ENCODE results near the gene PRSS27.
"Not testable (repeated sequence)": the region's sequence is repeated elsewhere in the genome, so short reads cannot be mapped to it uniquely, and the experiment has no call there.

PRSS27 gene

DNA sequence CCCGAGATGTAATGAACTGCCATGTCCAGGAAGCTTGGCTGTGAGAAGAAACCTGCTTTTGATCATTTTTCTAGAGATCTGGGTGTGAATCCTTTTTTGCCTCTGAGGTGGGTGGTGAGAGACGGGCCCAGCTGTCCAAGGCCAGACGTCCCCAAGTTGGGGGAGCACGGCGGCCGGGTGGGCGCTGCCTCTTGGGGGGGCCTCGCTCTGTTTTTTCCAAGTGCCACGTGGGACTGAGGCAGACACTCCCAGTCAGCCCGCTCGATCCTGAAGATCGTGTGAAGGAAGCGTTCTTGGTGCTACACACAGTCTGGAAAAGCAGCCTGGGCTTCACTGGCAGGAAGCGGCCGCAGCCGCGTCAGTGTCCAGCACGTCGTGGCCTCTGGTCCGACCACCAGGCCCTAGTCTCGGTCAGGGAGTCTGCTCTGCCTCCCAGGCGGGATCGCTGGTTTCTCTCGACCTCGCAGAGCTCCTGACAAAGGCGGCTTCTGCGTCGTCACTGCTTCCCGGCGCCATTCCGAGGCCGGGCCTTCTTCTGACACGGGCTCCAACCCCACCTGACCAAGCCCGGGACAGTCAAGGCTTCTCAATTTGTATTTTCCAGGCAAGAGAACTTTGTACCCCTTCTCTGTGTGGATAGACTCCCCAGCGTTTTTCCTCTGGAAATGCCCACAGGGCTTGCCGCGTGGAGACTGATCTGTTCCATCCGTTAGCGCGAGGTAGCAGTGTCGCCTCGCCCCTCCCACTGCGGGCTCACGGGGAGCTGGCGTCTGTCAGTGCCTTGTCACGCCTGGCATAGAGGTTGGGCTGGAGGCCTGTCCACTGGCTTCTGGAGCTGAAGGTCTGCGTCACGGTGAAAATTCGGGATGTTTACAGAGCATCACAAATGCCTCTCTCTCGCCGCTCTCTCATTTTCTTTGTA lies 12.4 kb downstream of the PRSS27 start:
- no peak for DNase-seq

DNA sequence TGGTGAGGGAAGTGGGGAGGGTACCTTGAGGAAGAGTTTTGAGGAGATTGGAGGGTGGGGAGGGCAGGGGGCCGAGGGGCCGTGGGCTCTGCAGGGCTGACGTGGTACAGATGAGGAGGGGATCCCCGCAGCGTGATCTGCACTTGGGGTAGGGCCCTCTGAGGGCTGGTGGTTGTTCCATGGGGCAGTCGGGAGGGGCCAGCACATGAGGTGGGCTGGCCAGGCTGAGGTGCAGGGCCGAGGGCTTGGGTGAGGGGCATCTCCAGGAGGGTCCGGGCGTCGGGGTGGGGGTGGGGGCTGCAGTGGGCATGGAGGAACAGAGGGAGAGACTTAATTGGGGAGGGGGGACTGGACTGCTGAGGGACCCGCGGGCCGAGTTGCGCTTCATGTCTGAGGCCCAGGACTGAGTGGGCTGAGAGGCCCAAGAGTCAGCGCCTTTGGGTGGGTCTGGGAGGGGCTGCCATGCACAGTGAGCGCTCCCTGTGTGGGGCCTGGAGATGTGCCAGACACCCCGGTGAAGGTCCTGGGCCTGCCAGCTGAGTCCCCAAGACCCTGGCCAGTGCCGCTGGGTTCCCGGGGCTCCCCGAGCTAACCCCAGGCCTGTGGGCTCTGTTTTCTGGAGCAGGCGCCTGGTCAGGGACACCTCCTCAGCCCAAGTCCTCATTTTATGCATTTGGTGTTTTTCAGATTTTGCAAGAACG lies 13.3 kb downstream of the PRSS27 start:
- no peak for DNase-seq

- DNase-seq = no peak
Observed at GRCh38 chr16:2706085-2706484, 13.9 kb downstream of the PRSS27 start.

DNA sequence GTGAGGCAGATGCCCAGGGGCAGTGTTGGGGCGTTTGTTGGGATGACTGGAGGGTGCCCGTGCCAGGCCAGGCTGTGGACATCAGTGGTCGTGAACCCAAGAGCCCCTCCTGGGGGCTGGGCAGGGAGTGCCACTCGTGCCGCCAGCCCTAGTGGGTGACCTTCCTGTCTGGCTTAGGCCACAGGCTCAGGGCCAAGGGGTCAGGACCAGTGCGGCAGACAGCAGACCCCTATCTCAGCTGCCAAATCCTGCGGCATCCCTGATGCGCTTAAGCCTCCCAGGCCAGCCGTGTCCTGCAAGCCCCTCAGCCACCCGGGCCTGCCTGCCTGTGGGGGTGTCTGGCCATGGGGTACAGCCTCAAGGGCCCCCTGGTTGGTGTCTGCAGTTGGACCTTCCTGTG lies 14.7 kb downstream of the PRSS27 start:
- no peak for DNase-seq

DNA sequence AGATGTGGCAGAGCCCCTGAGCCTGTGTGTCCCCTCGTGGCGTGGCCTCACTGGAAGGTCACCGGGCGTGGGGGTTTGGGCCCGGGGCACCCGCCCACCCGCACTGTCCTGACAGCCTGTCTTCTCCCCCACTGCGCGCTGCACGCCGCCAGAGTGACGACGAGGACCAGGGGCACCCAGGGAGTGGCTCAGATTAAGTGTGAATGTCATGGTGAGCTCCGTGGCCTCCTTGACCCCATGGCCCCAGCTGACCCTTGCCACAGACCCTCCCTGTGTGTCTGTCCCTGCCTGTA lies 15.1 kb downstream of the PRSS27 start:
- DNase-seq = no peak

DNA sequence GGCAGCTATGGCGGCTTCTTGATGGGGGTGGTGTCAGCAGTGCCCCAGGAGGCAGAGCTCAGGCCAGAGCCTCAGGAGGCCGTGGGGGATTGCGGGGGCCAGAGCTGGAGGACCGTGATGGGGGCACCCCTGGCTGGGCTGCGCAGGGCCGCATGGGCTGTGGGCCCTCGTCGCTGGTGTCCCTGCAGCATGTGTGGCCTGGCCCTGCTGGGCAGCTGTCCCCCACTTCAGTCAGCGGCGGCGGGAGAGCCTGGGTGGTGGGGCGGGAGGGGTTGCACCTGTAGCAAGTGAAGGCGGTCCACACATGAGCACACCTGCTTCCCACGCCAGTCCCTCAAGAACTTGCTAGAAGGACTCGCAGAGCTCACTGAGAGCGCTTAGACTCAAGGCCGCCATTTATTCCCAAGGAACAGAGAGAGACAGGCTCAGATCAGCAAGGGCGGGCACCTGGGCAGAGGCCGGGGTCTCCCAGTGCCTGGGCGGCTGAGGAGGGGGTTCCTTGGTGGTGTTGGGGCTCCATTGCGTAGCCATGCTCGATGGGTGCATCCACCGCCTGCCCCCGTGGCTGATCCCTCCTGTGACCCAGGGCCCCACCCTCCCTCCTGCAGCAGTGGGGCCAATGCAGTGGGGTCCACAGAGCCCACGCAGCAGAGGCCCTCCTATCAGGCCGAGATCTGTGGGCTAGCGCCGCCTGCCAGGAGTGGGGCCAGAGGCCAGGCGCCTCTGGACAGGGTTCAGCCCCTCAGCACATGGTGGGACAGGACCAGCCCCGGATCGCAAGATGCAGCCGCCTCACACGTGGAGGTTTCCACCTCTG lies 15.7 kb downstream of the PRSS27 start:
- DNase-seq = no peak

DNA sequence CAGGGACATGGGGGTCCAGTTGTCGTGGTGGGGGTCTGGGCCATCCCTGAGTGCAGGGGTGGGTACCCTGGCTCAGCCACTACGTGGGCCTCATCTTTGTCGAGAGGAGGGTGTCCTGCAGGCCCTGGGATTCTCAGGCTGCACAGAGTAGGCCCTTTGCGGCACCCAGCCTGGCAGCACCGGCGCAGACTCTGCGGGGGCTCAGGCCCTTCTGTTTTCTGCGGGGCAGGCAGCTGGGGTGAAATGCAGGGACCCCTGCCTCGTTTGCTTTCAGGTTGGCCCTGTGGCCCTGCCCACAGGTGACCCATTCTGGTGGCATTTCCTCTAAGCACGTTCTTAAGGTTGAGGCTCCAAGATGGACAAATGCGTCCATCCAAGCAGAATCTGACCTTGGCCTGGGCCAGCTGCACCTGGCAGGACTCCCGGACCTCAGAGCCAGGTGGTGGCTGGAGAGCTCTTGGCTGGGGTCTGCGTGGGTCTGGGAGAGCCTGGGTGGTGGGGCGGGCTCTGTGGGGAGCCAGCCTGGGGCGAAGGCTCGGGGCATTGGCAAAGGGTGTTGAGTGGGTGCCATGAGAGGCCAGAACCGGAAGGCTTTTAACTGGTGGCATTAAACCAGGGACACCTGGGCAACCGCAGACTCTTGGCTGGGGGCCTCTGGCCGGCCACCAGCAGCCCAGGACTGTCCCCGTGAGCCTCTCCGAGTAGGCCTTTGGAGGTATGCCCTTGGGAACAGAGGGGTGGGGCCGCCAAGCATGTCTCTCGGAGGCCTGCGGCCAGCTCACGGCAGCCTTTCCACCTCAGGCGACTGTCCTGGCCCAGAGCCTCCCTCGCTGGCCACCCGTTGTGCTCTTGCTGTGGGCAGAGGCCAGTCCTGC lies 16.9 kb downstream of the PRSS27 start:
- DNase-seq = no peak

DNA sequence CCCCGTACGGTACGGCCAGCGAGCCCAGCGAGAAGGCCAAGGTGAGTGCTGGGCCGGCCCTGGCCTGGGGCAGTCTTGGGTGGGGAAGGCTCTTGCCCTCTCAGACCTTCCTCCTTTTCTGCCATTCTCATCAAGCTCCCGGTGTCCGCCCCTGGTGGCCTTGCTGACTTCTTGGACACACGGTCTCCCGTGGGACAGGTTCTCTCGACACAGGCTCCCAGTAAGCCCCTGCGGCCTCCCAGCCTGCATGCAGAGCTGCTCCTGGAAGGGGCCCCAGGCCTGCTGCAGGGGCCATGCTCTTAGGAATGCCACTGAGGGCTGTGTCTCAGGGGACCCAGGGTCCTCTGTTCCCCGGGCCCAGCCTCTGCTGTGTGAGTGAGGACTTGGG lies 17.6 kb downstream of the PRSS27 start:
- no peak for DNase-seq

- no peak for DNase-seq
Observed at GRCh38 chr16:2701713-2702437, 18.1 kb downstream of the PRSS27 start.

DNA sequence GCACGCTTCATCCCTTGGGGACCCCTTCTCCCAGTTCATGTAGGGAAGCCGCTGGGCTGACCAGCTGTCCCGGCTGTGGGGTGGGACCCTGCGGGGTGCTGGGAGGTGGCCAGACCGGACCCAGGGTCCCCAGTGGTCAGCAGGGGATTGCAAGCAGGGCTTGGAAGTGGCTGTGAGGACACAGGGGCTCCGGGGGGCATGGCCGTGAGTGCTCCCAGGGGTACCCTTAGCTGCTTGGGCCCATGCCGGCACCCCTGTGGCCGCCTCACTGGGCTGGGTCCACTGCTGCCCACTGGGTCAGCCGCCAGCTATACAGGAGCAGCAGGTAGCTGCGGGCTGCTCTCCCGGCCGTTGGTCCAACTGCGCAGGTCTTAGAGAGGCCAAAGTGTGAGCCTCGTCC lies 18.8 kb downstream of the PRSS27 start:
- no peak for DNase-seq

DNA sequence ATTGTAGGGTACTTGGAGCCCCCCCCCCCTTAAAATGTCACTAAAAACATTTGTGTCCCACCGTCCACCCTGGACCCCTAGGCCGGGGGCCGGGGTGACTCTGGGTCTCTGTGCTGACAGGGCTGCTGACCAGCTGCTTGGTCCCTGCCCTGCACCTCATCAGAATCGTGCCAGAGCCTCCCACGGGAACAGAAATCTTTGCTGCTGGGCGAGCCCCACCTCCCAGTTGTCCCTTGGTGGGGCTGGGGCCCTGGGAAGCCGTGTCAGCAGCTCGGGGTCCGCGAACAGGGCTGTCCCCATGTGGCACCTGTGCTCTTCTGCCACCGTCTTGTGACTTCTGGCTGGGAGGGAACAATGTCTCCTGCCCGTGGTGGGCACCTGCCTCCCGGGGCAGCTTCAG lies 19.2 kb downstream of the PRSS27 start:
- no peak for DNase-seq

DNA sequence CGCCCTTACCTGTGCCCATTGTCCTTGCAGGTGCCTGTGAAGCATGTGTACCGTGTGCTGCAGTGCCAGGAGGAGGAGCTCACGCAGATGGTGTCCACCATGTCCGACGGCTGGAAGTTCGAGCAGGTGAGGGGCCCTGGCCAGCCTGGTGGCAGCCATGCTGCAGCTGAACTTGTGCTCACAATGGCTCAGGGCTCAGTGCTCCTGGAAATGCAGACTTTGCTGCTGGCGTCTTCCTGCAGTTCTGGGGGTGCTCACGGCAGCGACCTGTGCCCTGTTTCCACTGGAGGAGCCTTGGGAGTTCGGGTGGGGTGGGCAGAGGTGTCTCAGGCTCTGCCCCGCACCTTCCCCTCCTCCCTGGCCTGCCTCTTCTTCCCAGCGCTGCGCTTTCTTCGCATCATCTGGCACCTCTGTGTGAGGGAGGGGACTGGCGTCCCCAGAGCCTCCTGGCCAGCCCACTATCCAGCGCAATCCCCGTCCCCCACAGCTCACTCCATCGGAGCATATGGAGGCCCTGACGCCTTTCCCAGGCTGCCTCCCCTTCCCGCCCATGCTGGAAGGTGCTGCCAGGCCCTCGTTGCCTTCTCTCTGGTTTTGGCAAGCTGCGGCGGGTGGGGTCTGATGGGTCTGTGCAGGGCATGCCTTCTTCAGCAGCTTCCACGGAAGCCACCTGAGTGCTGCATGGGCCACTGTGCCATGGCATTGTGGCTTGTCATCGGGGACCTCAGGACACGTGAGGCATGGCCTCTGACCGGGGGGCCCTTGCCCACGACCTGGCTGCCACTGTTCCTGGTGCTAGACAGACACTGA lies 20.0 kb downstream of the PRSS27 start:
- no peak for DNase-seq

DNA sequence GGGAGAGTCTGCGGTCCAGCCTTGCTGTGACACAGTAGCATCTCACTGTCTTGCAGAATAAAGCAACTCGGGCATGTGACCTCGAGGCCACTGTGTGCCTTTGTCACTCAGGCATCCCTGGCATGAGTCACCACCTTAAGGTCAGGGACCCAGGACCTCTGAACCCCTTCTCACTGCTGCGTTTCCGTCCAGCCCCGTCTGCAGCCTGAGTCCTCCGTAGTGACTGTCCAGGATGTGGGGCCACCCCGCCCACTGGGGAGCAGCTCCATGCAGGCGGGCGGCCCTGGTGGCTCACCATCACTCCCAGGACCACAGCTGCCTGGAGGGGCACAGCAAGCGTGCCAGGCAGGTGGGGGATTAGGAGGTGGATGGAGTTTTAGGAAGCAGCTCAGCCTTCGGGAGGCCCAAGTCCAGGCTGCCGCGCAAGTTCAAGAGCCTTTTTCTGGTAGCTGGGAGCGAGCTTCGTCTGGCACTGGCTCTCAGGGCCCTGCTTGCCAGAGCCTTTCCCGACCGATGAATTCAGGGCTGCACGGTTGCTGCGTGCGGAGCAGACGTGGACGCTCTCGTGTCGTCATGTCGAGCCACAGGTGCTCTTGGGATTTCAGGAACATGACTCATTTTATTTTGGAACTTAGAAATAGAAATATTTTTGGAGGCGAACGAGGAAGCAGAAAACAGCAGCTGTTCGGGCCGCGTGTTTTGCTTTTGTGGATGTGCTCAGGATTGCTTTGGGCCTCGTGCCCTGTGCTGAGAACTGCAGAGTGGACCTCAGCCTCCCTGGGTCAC lies 20.9 kb downstream of the PRSS27 start:
- no peak for DNase-seq

DNA sequence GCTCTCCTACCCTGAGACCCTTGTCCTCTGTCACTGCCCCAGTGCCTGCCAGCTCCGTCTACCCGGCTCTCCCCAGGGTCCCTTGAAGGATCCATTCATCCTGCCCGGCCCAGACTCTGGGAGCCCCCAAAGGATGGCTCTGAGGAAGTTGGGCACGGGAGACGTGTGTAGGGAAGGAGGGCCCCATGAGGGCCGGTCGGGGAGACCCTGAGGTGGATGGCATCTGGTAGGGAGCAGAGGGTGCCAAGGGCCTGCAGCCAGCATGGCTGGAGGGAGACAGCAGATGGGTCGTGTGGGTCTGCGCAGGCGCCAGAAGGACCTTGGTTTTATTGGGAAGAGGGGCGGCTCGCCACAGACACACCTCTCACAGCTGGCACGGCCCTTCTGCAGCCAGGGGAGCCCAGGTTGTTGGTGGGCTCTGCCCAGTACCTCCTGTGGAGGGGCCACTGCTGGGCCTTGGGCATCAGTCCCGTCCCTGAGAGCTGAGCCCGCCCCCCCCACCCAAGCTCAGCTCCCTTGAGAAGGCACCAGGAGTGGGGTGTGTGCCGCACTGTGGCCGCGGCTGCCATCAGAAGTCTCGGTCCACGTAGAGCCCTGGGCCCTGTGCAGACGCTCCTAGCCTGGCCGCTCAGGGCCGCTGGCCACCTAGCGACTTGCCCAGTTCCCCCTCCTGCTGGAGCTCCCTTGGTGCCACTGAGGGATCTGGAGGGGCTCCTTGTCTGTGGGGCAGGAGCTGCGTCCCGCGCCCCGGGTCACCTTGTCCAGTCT lies 21.7 kb downstream of the PRSS27 start:
- DNase-seq = no peak

- no peak for DNase-seq
Observed at GRCh38 chr16:2697401-2697948, 22.5 kb downstream of the PRSS27 start.

DNA sequence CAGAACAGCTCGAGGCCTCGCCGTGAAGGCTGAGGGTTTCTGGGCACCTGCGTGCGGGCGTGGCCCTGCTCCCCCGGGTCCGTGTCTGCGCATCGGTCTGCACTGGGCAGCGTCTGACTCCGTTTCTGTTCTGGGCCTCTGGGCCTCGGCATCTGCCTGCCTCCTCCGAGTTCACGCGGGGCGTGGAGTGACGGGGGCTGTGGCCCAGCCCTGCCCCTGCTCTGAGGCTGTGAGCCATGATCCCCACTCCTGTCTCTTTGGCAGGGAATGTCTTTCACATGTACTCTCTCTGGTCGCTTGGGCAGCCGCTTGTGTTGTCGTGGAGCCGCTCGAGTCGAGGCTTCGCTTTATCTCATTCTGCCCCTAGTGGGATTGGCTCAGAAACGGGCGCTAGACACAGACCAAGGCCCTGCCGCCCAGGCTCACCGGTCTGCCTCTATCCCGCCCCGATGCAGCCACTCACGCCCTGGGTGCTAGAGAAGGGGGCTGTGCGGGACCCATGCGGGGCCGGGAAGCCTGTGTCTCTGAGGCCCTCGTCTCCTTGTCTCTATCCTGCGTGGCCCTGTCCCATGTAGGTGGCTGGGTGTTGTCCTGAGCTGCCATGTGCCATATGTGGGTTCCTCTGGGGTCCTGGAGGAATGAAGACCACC lies 23.3 kb downstream of the PRSS27 start:
- DNase-seq = not testable (repeated sequence)

DNA sequence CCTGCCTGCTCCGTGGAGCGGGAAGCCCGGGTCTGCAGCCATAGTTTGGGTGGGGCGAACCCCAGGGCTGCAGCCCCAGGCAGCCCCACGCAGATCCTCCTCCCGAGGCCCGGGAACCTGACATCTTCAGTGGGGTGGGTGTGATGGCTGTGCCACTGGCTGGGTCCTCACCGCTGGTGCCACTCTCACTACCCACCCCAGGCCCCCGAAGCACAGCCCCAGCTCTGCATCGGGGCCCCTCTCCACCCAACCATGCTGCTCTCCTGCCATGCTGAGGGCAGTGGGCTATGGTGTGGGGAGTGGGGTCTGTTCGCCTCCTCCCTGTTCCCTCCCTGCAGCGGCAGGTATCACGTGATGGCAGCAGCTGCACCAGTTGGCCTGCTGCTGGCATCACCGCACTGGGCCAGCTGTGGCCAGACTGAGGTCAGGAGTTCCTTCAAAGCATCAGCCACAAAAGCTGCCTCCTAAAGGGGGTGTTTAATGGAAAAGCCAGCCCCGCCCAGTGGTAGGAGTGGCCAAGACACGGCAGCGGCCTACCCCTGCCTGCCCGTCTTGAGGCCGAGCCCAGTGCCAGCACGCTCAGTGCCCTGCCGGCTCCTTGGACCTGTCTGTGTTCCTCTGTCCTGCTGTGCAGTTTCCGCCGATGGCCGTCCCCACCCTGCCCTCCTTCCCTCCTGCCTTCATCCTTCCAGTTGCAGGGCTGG lies 26.9 kb downstream of the PRSS27 start:
- DNase-seq = no peak

Data from activated gamma-delta T cell (primary cell).